Neutrophil (primary cell): ENCODE results near the gene LBH.

Experiments
- H3K27ac ChIP-seq: fragments of 200-600 bp; sonication (generic); 2 replicates; pipeline ENCODE4 v1.5.1; 2016; ENCODE audit warnings: mild to moderate bottlenecking, moderate library complexity
- H3K27me3 ChIP-seq: fragments of 200-600 bp; sonication (generic); 2 replicates; pipeline ENCODE4 v1.6.0; 2016; ENCODE audit warnings: mild to moderate bottlenecking
- H3K36me3 ChIP-seq: fragments of 200-600 bp; sonication (generic); 2 replicates; pipeline ENCODE4 v1.5.1; 2017
- H3K4me1 ChIP-seq, 2 experiments: fragments of 200-600 bp in 1 of 2; sonication (generic) in 1 of 2; 1 replicate in 1 of 2; 2 replicates in 1 of 2; pipeline versions ENCODE4 v1.5.1 to v1.6.1; 2013 to 2016; ENCODE audit warnings: low read depth in 1 of 2, low read length in 1 of 2, mild to moderate bottlenecking in 1 of 2, moderate library complexity in 1 of 2; ENCODE audit not compliant: control insufficient read depth in 1 of 2, insufficient read depth in 1 of 2
- H3K4me3 ChIP-seq, 2 experiments: fragments of 200-600 bp in 1 of 2; sonication (generic) in 1 of 2; 1 replicate in 1 of 2; 2 replicates in 1 of 2; pipeline ENCODE4 v1.5.1; 2013 to 2016; ENCODE audit warnings: low read depth in 1 of 2, low read length in 1 of 2, mild to moderate bottlenecking in 1 of 2, moderate library complexity in 1 of 2
- H3K9me3 ChIP-seq: fragments of 200-600 bp; sonication (generic); 2 replicates; pipeline ENCODE4 v1.5.1; 2016
- TF ChIP-seq, protein P1 (sequence below): fragments of 200-600 bp; sonication (generic); IDR thresholded peaks from 2 replicates; pipeline ENCODE4 v1.5.1; 2016; ENCODE audit warnings: antibody characterized with exemption

LBH gene

DNA sequence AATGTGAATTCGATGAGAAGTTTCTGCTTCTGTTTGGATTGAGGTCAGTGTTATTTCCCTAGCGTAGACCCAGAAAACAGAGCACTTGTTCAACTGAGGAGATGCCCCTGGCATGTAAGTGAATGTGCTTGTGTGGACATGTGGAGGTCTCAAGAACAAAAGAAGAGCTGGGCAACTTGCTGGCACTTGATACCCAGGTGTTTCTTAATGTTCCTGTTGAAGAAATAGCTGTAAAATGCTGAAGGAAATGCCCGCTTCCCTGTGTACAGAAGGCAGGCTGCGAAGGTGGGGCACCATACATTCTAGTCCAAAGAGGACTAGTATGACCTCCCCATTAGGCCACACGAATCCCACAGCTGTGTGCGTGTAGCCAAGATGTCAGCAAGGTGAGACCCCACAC is 9.8 kb upstream of the LBH start:
- TF ChIP-seq, protein P1, sequence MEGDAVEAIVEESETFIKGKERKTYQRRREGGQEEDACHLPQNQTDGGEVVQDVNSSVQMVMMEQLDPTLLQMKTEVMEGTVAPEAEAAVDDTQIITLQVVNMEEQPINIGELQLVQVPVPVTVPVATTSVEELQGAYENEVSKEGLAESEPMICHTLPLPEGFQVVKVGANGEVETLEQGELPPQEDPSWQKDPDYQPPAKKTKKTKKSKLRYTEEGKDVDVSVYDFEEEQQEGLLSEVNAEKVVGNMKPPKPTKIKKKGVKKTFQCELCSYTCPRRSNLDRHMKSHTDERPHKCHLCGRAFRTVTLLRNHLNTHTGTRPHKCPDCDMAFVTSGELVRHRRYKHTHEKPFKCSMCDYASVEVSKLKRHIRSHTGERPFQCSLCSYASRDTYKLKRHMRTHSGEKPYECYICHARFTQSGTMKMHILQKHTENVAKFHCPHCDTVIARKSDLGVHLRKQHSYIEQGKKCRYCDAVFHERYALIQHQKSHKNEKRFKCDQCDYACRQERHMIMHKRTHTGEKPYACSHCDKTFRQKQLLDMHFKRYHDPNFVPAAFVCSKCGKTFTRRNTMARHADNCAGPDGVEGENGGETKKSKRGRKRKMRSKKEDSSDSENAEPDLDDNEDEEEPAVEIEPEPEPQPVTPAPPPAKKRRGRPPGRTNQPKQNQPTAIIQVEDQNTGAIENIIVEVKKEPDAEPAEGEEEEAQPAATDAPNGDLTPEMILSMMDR, result no peak
- Histone ChIP-seq H3K4me1 (peaks cover 44 to 49% of the 10 kb centered on the region in 2 experiments), H3K9me3 (no peaks in the 10 kb centered on the region), H3K27me3 (no peaks in the 10 kb centered on the region), H3K4me3 (no peak overlapping the region), H3K36me3 (no peaks in the 10 kb centered on the region), H3K27ac (peak overlapping the region; percentile 85)

DNA sequence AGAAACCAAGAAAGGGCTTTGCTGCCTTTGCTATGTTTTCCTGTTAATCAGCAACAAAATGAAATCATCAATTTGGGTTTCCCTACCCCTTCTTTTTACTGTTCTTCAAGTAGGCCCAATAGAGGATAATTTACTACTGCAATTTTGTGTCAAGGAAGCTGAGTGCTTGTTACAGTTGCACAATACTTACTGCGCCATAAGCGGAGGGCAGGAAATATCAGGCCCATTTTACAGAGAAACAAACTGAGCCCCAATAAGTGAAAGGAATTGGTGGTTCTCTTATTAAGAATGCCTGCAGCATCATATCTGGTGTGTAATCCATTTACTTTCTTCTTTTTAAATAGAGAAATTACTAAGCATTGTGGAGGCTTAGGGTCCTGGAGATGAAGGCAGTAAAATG is 9.3 kb upstream of the LBH start:
- Histone ChIP-seq H3K9me3 (no peaks in the 10 kb centered on the region), H3K27ac (peak overlapping the region; percentile 85), H3K4me1 (peaks cover 44 to 49% of the 10 kb centered on the region in 2 experiments), H3K36me3 (no peaks in the 10 kb centered on the region), H3K4me3 (no peak overlapping the region), H3K27me3 (no peaks in the 10 kb centered on the region)
- TF ChIP-seq, protein P1, result no peak

DNA sequence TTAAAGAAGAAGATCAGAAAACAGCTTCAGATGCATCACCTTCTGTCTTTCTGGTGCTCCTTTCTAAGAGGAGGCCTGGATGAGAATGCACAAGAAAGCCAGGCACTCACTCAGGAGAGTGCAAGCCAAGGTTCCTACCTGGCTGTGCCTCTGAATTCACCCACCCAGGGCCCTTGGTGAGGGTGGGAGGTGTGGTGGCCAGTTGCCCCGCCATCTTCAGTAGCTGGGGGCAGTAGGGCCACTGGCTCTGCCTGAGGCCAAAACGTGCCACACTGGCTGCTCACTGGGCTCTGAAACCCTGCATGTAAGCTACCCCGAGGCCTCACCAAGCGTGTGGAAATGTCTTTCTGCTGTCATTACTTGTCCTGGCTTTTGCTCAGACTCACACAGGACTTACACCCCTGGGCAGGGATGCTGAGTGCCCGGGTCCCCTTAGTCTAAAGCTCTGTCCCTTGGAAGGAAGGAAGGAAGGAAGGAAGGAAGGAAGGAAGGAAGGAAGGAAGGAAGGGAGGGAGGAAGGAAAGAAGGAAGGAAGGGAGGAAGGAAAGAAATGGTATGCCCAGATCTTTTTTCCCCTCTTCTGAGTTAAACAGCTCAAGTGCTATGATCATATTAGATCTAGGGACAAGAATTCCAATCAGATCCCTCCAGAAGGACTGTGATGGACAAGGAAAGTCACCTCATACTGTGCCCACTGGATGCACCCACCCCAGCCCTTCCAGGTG is 8.5 kb upstream of the LBH start:
- Histone ChIP-seq H3K27ac (peak overlapping the region; percentile 85), H3K9me3 (no peaks in the 10 kb centered on the region), H3K36me3 (no peaks in the 10 kb centered on the region), H3K4me3 (no peak overlapping the region), H3K27me3 (no peaks in the 10 kb centered on the region), H3K4me1 (peaks cover 44 to 49% of the 10 kb centered on the region in 2 experiments)
- TF ChIP-seq, protein P1, result no peak

DNA sequence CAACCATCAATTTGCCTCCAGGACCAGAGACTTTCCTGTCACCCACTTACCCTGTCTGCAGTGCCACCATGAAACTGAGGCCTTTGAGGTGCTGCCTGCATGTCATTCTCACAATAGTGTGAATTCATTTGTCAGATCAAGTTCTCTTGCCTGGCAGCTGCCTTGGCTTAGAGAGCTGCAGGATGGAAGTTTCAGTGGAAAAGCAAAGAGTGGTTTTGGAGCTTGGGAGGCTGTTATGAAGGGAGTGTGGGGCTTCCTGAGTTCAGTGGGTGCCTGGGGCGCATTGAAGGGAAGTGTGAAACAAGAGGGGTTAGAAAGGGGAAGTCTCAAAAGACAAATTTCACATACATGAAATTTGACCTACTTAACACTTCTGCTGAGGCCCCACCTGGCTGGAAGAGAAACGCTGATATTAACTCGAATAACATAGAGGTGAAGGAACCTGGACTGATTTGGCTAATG is 7.9 kb upstream of the LBH start:
- TF ChIP-seq, protein P1, result no peak
- no peak overlapping the region for H3K4me3 ChIP-seq
- H3K9me3 ChIP-seq, result no peaks in the 10 kb centered on the region
- peak overlapping the region; percentile 85 for H3K27ac ChIP-seq
- no peaks in the 10 kb centered on the region for H3K36me3 ChIP-seq
- H3K4me1 ChIP-seq, result peaks cover 44 to 49% of the 10 kb centered on the region in 2 experiments
- peaks cover 4% of the 10 kb centered on the region for H3K27me3 ChIP-seq

DNA sequence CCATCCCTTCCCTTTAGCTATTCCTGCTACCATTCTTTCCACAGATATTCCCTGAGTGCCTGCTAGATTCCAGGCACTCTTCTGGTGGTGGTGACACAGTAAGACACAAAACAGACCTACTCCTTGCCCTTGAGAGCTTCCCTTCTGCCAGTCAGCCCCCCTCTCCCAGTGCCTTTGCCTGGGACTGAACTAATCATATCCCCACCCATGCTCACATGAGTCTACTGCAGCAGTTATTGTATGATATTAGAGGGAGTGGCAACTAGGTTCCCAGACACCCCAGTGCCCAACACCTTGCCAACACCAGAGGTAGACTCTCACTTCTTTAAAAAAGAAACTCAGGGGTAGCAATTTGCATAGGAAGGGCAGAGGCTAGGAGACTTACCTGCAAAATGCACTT is 7.2 kb upstream of the LBH start:
- TF ChIP-seq, protein P1, result no peak
- Histone ChIP-seq H3K9me3 (no peaks in the 10 kb centered on the region), H3K27me3 (peaks cover 7% of the 10 kb centered on the region), H3K4me1 (peaks cover 44 to 49% of the 10 kb centered on the region in 2 experiments), H3K27ac (peak overlapping the region; percentile 85), H3K4me3 (no peak overlapping the region), H3K36me3 (no peaks in the 10 kb centered on the region)
